ENCODE measurements around the gene PON2.

The PON2 gene

DNA sequence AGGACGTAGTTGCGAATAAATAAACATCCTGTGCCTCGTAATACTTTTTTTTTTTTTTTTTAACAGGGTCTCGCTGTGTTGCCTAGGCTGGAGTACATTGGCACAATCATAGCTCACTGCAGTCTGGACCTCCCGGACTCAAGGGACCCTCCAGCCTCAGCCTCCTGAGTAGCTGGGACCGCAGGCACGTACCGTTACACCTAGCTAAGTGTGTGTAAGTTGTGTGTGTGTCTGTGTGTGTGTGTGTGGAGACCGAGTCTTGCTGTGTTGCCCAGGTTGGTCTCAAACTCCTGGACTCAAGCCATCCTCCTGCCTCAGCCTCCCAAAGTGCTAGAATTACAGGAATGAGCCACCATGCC is 573 bp upstream of the PON2 start:
- POLR2A ChIA-PET, result interaction anchor here (0.7 to 1.0 kb wide), 2 partner anchors 11 to 111 kb away, joined by 3 read pairs; no protein-coding TSS in a partner anchor
- CTCF ChIA-PET, result interaction anchor here (0.5 to 1.6 kb wide), 5 partner anchors 42 to 1000 kb away, joined by 3 to 4 read pairs (median 3); no protein-coding TSS in a partner anchor
- peak; percentile 51; the same call in 1 of the 2 replicates for TF ChIP-seq ZBTB48 (tag by site-specific recombination; IDR thresholded peaks at IDR 0.05)
- peak; percentile 40; the same call in 1 of the 2 replicates for TF ChIP-seq ZNF335 (tag by site-specific recombination; conservative IDR thresholded peaks at IDR 0.05)
- peak; percentile 70 for TF ChIP-seq ZNF121 (tag by site-specific recombination; IDR thresholded peaks at IDR 0.05)
- TF ChIP-seq ZSCAN4 (tag by site-specific recombination; IDR thresholded peaks at IDR 0.05), result no peak
- no peak for TF ChIP-seq ZNF776 (tag by site-specific recombination; IDR thresholded peaks at IDR 0.05; ENCODE audit: borderline replicate concordance)
- no peak for TF ChIP-seq YY1 (tag by site-specific recombination; IDR thresholded peaks at IDR 0.05)
- no peak for TF ChIP-seq ZNF707 (tag by site-specific recombination; IDR thresholded peaks at IDR 0.05)
- TF ChIP-seq ZNF513 (tag by site-specific recombination; IDR thresholded peaks at IDR 0.05), result no peak
- TF ChIP-seq ZNF223 (tag by site-specific recombination; IDR thresholded peaks at IDR 0.05), result no peak
- TF ChIP-seq GLIS1 (tag by site-specific recombination; IDR thresholded peaks at IDR 0.05), result 0 out of 2 replicates have a peak, but pooled peaks have one; percentile 7
- peak; percentile 26; the same call in 1 of the 2 replicates for TF ChIP-seq ZNF2 (tag by site-specific recombination; IDR thresholded peaks at IDR 0.05)
- TF ChIP-seq ZNF362 (tag by site-specific recombination; IDR thresholded peaks at IDR 0.05), result peak; percentile 56; the same call in 1 of the 2 replicates
- TF ChIP-seq OVOL3 (tag by site-specific recombination; IDR thresholded peaks at IDR 0.05), result no peak
- TF ChIP-seq ZNF19 (tag by site-specific recombination; IDR thresholded peaks at IDR 0.05; ENCODE audit: low read depth), result no peak
- TF ChIP-seq ZNF266 (tag by site-specific recombination; IDR thresholded peaks at IDR 0.05; ENCODE audit: low read depth), result no peak
- no peak for TF ChIP-seq ZBTB49 (tag by site-specific recombination; IDR thresholded peaks at IDR 0.05; ENCODE audit: low read depth)
- no peak for TF ChIP-seq PRDM6 (tag by site-specific recombination; IDR thresholded peaks at IDR 0.05)
- TF ChIP-seq, protein P1, sequence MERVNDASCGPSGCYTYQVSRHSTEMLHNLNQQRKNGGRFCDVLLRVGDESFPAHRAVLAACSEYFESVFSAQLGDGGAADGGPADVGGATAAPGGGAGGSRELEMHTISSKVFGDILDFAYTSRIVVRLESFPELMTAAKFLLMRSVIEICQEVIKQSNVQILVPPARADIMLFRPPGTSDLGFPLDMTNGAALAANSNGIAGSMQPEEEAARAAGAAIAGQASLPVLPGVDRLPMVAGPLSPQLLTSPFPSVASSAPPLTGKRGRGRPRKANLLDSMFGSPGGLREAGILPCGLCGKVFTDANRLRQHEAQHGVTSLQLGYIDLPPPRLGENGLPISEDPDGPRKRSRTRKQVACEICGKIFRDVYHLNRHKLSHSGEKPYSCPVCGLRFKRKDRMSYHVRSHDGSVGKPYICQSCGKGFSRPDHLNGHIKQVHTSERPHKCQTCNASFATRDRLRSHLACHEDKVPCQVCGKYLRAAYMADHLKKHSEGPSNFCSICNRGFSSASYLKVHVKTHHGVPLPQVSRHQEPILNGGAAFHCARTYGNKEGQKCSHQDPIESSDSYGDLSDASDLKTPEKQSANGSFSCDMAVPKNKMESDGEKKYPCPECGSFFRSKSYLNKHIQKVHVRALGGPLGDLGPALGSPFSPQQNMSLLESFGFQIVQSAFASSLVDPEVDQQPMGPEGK (tag by site-specific recombination; IDR thresholded peaks at IDR 0.05), result no peak
- TF ChIP-seq YY2 (tag by site-specific recombination; IDR thresholded peaks at IDR 0.05), result no peak
- TF ChIP-seq ZNF366 (tag by site-specific recombination; conservative IDR thresholded peaks at IDR 0.05), result no peak
- peak overlapping the region; percentile 72 for H3K4me3 ChIP-seq (ENCODE audit: low read depth, low read length)
- no peaks in the 10 kb centered on the region for H3K36me3 ChIP-seq (ENCODE audit: control insufficient read depth in 2 of 2, insufficient read depth in 1 of 2, low read length in 2 of 2)
- H3K27ac ChIP-seq (ENCODE audit: extremely low read depth, low read depth, low read length), result peak overlapping the region; percentile 83
- H3K9me3 ChIP-seq (ENCODE audit: control insufficient read depth, insufficient read depth, low read depth, low read length), result no peaks in the 10 kb centered on the region
- H3K4me1 ChIP-seq (ENCODE audit: control insufficient read depth, insufficient read depth, low read length), result no peaks in the 10 kb centered on the region
